OCI-LY7 (cell line): ENCODE measurements around the gene ALDH16A1.

ENCODE experiments used
- CTCF ChIP-seq: fragments of 200-600 bp; sonication (generic); conservative IDR thresholded peaks from 2 replicates; pipeline ENCODE4 v1.5.1; 2014; ENCODE audit warnings: mild to moderate bottlenecking, antibody characterized with exemption, low read length, moderate library complexity, mixed read lengths
- EZH2phosphoT487 ChIP-seq: fragments of 200-600 bp; sonication (generic); IDR thresholded peaks from 2 replicates; pipeline ENCODE4 v1.6.1; 2018; ENCODE audit warnings: low read depth, borderline replicate concordance, mild to moderate bottlenecking, mixed run types, antibody characterized with exemption, low read length, moderate library complexity, mixed read lengths

- TF ChIP-seq CTCF = no peak
- TF ChIP-seq EZH2phosphoT487 = no peak
Measured at GRCh38 chr19:49448432-49448786, 4.6 kb upstream of the ALDH16A1 start.
